ENCODE data around the gene NAT8L.

Gene NAT8L

GRCh38 chr4:2105559-2105958 lies 46.4 kb downstream of the NAT8L start:
- H3K4me2 ChIP-seq (ENCODE audit: low read length): no peak overlapping the region
- H3K27me3 ChIP-seq (ENCODE audit: insufficient read depth, low read length): no peaks in the 10 kb centered on the region
- H3K9ac ChIP-seq (ENCODE audit: low read length): no peak overlapping the region
- H3K36me3 ChIP-seq (ENCODE audit: insufficient read depth, low read length): no peaks in the 10 kb centered on the region
- TF ChIP-seq CTCF (IDR thresholded peaks at IDR 0.05; ENCODE audit: low read length): no peak
- H3K9me2 ChIP-seq (ENCODE audit: low read depth, low read length): no peaks in the 10 kb centered on the region
- H3K27ac ChIP-seq (ENCODE audit: low read depth, low read length, poor library complexity, severe bottlenecking): no peak overlapping the region
- no peak overlapping the region for H2AFZ ChIP-seq (ENCODE audit: low read length)
- H3K4me3 ChIP-seq (ENCODE audit: low read depth, low read length, poor library complexity, severe bottlenecking): no peak overlapping the region
- H3K9me3 ChIP-seq (ENCODE audit: low read length): no peaks in the 10 kb centered on the region
- no peaks in the 10 kb centered on the region for H3K4me1 ChIP-seq (ENCODE audit: insufficient read depth, low read length, severe bottlenecking)
- no peaks in the 10 kb centered on the region for H3F3A ChIP-seq (ENCODE audit: insufficient read depth, low read length)
- H3K79me2 ChIP-seq (ENCODE audit: insufficient read depth, low read length): no peaks in the 10 kb centered on the region
- no peaks in the 10 kb centered on the region for H4K20me1 ChIP-seq (ENCODE audit: insufficient read depth, low read length)

GRCh38 chr4:2116687-2117400 lies 57.7 kb downstream of the NAT8L start:
- Histone ChIP-seq H3K27ac (ENCODE audit: low read depth, low read length, poor library complexity, severe bottlenecking) (no peak overlapping the region), H3F3A (ENCODE audit: insufficient read depth, low read length) (no peaks in the 10 kb centered on the region), H4K20me1 (ENCODE audit: insufficient read depth, low read length) (no peaks in the 10 kb centered on the region), H2AFZ (ENCODE audit: low read length) (no peak overlapping the region), H3K9ac (ENCODE audit: low read length) (no peak overlapping the region), H3K36me3 (ENCODE audit: insufficient read depth, low read length) (no peaks in the 10 kb centered on the region), H3K9me3 (ENCODE audit: low read length) (no peaks in the 10 kb centered on the region), H3K4me1 (ENCODE audit: insufficient read depth, low read length, severe bottlenecking) (no peaks in the 10 kb centered on the region), H3K4me2 (ENCODE audit: low read length) (no peak overlapping the region), H3K9me2 (ENCODE audit: low read depth, low read length) (no peaks in the 10 kb centered on the region), H3K27me3 (ENCODE audit: insufficient read depth, low read length) (no peaks in the 10 kb centered on the region), H3K4me3 (ENCODE audit: low read depth, low read length, poor library complexity, severe bottlenecking) (no peak overlapping the region), H3K79me2 (ENCODE audit: insufficient read depth, low read length) (no peaks in the 10 kb centered on the region)
- TF ChIP-seq CTCF (IDR thresholded peaks at IDR 0.05; ENCODE audit: low read length): no peak
- no peak for TF ChIP-seq EZH2 (IDR thresholded peaks at IDR 0.05; ENCODE audit: borderline replicate concordance, low read length)

Measured in OCI-LY1 (cell line).